Activated naive CD4-positive, alpha-beta T cell treated with anti-CD3 and anti-CD28 coated beads, Interleukin-2, amount 50 U/mL, for 16 hours (primary cell): ENCODE results near the gene NAT9.

Source experiments
- DNase-seq: peaks from one replicate; pipeline ENCODE4 v3.0.0-alpha.2; 2020

NAT9 gene

DNA sequence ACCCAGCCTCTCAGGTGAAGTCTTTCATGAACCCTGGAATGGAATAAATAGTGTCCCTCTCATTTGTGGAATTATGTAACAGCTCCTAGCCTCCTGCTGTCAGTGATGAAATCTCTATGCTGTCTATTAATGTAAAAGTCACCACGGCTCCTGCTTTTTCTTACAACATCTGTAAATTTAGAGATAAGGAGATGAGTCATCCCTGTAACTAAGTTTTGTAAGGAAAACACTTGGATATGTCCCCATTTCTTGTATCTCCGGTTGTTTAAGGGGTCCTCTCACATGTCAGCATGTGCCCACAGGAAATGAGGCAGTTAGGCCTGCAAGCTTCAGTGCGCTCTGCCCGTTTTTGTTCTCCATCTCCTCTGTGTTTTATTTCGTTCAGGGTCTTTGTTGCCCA is 2.8 kb upstream of the NAT9 start:
- no peak for DNase-seq

DNA sequence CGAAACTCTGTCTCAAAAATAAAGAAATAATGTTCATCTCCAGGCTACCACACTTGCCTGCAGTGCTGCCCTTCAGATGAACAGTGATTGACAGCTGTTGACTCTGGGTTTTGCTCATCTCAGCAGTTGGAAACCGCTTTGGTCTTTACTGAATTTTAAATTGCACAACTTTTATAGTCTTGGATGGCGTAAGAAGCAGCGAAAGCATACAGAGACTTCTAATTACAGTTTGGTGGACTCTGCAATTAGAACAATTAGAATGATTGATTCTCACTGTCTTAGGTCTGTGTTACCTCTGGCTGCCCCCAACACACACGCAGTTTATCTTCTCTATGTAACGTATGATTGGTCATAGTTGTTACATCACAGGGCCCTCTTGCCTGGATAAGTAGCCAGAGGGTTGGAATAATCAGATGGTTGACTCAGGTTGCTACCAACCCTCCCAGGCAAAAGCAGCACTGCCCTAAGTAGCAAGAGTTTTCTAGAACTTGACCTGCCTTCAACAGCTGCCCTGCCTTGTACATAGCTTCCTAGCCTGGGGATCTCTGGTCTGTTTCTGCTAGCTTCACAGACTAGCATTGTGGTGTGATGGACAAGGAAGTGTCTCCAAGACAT is 1.9 kb upstream of the NAT9 start:
- DNase-seq: no peak

DNA sequence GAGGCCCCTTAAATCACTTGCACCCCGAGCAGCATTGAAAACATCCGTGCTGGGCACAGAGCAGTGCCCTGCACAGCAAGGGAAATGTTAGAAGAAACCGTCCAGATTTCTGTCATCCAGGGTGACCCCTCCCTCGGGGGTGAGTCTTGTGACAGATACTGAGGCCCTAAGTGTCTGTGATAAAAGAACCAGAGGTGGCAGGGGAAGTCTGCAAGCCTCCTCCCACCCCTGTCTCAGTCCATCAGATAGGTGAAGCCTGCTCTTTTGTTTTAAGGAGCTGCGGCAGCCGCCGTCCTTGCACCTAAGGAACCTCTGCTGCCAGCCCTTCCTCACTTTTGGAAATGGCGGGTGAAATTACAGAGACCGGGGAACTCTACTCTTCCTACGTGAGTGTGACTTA is 845 bp upstream of the NAT9 start:
- no peak for DNase-seq

DNA sequence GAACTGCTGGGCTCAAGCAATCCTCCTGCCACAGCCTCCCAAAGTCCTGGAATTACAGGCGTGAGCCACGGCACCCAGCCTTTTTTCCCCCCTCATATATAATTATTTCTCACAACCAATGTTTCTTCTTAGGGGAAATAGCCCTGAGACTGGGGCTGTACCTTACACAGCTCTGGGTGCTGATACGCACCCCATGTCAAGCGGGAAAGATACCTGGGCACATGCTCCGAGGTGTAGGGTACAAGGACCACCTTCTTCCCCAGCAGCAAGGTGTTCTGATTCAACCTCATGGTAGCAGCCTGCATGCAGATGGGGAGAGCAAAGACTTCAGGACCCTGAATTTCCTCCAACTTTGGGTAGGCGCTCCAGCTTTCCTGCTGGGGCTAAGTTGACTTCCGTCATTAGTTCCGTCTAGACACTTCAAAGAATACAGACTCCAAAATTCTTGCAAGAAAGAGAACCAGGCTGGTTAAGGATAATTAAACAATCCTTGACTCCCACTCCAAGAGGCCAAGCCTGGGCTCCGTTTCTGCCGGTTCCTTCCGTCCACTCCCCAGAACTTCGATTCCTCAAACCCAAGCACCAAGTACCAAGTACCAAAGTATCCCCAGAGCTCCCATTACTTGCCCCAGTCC is 619 bp downstream of the NAT9 start:
- no peak for DNase-seq

DNA sequence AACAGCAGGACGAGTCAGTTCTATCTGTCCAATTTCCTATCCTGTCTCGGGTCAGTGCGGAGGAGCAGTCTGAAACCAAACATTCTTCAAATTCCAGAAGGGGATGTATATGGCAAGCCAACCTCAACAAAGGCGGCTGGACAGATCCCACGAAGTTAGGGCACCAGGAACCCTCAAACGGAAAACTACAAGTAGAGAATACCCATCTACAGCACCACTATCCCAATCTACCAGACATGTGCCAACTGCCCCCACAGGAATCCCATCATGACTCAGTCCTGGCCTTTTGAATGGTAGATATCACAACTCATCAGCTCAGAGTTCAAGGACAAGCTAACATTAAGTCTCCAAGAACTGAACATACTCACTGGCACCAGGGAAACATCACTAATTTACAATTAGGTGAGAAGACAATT is 2.3 kb downstream of the NAT9 start:
- no peak for DNase-seq

DNA sequence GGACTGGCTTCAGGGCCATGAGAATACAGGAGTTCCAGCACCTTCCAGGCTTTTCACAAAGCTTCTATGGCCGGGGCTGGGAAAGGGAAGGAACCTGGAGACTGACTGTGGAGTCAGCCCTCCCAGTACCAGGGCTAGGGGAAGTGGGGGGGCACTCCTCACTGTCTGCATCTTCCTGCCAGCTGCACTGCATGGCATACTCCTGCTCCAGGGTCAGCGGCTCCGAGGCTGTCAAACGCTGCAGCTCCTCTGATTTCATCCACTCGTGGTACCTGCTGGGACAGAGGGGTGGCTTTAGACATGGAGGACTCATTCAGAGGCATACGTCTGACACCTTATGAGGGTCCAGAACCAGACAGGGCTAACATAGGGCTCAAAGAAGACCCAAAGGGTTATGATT is 2.7 kb downstream of the NAT9 start:
- no peak for DNase-seq

DNA sequence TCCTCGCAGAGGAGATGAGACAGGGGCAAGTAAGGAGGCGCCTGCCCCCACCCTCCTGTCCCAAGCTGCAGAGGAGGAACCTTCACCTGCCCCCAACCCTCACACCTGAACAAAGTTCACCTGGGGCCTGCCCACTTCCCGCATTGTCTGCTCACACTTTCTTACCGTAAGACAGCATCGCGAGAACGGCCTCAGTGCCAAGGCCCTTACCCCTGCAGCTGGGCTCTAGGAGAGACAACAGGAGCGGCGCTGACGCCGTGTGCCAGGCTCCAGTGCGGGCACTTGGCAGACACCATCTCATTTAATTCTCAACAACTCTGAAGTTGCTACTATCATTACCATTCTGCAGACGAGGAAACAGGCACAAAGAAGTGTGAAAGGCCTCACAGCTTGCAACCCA is 4.1 kb downstream of the NAT9 start:
- DNase-seq: no peak

DNA sequence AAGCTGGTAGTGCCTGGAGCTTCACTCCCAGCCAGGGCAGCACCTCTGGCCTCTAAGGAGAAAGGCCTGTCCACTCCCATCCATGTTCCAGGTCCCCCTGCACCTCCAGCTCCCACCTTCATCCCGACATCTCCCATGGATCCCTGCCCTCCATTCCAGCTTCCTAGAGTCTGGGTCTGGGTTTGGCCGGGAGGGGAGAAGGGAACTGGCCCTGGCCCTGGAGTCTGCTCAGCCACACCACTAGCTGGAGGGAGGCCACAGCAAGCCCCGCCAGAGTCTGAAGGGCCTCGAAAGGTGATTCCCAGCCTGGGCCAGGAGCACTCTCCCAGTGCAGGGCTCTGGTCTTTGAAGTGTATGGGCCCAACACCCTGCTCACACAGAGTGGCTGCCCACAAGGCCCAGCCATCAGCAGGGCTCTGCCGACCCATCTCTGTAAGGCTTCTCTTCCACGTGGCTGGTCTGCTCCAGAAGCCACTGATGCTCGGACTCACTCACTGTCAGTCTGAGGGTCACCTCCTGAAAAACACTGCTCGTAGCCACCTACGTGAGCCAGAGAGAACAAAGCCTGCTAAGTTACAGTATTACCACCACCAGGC is 4.7 kb downstream of the NAT9 start:
- no peak for DNase-seq

DNA sequence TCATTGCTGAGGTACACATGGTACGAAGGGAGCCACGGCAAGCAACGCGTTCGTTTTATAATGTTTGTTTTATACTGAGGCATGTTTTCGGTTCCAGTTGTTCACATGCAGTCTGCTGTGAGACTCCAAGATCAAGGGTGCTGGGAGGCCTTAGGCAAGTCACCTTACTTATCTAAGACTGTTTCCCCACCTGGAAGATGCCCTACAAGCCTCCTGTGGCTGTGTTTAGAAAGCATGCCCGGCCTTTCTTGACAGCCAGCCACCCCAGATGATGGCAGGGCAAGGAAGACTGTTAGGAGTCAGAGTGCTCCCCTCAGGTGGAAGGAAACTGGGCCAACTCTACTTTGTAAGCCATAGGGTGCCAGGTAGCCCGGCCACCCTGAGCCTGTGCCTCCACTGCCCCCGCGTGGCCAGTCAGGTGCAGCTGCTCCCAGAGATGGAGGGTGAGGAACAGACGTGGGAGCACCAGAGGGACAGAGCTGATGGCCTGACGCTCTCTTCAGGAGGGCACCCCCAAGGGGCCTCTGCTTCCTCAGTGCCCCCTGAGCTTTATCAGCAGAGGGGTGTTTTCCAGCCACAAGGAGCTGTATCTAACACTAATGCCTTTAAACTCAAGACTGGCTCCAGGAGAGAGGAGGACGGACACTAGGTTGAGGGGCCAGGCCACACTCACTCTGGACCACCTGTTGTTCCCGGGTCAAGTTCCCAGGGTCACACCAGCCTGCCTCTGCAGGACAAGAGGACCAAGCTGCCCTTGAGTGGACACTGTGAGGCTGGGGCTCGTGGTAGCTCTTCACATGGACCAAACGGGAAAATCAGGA is 5.4 kb downstream of the NAT9 start:
- DNase-seq: peak; percentile 75

DNA sequence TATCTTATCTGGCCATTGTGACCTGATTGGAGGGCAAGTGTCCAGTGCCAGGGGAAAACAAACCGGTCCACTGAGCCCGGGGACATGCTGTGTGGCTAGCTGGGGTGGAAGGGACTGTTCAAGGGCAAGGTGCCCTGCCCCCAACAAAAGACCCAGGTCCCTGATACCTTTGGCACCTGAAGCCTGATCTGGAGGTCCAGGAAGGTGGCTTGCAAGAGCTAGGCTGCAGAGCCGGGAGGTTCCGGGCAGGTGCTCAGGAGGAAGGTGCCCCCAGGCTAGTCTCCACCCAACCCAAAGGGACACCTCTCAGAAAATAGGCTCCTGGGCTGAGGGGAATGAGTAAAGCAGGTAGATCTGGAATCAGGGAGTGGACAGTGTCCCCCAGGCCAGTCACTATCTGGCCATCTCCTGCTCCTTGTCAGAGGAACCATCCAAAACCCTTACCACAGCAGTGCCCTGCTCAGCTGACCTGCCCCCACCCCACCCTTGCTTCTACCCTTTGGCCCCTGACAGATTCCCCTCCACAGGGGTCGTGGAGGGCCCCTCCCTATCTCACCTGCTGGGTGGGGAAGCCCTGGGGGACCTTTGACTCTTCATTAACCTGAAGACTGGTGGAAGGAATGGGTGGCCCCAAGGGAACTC is 6.2 kb downstream of the NAT9 start:
- DNase-seq: no peak

DNA sequence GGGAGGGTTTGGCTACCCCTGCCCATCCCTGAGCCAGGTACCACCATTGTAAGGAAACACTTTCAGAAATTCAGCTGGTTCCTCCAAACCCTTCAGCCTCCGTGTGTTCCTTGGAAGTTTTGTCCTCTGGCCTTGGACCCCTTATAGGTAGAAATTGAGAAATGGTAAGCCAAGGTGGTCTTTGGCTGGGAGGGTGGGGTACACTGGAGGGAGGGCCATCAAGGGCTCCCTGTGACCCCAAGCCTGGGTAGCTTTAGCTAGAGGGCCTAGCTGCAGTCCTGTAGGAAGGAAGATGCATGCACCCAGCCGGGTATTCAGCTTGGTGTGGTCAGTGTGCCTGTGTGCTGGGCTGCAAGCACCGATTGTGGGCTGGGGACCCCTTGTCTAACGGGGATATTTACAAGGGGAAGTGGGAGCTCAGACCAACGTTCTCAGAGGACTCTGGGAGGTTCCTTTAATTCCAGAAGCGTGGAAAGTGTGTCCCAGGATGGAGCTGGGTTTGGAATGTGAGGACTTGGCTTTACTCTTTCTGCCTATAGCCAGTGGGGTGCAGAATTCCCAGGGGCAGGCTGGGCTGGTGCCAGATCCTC is 6.8 kb downstream of the NAT9 start:
- DNase-seq: no peak

DNA sequence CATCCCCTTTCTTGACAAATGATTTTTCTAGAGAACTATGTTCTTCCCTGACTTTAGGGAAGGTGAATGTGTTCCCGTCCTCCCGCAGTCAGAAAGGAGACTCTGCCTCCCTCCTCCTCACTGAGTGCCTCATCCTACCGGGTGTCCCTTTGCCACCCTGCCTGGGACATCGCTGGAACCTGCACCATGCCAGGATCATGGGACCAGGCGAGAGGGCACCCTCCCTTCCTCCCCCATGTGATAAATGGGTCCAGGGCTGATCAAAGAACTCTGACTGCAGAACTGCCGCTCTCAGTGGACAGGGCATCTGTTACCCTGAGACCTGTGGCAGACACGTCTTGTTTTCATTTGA is 7.4 kb downstream of the NAT9 start:
- no peak for DNase-seq

DNA sequence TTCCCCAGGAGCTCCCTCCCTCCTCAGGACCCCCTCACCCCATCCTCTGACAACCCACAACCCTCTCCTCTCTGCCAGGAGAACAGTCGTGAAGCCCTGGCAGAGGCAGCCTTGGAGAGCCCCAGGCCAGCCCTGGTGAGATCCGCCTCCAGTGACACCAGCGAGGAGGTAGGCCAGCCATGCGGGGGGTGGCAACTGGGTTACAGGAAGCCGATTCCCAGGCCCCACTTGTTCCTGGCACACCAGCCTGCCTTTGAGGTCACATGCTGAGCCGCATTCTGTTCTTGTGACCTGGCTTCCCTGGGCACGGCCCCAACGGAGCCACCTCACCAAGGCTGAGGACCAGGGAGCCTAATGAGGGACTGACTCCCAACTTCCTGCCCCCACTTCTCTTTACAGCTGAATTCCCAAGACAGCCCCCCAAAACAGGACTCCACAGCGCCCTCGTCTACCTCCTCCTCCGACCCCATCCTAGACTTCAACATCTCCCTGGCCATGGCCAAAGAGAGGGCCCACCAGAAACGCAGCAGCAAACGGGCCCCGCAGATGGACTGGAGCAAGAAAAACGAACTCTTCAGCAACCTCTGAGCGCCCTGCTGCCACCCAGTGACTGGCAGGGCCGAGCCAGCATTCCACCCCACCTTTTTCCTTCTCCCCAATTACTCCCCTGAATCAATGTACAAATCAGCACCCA is 7.9 kb downstream of the NAT9 start:
- DNase-seq: no peak

DNA sequence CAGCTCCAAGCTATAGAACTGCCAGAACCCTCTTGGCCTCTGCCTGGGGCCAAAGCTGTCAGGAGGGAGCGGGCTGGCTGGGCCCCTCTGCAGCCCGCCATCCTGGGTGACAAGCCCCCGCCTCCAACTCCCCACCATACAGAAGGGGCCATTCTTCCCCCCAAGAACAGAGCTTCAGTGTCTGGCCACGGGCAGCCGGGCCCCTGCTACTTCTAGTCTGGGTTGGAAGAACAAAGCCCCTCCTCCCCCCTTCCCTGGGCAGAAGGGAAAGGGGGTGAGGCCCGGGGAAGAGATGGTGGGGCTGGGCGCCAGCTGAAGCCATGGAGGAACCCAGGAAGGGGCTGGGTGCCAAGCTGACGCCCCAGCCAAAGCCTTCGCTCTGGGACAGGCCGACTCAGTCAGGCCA is 9.0 kb downstream of the NAT9 start:
- DNase-seq: no peak

DNA sequence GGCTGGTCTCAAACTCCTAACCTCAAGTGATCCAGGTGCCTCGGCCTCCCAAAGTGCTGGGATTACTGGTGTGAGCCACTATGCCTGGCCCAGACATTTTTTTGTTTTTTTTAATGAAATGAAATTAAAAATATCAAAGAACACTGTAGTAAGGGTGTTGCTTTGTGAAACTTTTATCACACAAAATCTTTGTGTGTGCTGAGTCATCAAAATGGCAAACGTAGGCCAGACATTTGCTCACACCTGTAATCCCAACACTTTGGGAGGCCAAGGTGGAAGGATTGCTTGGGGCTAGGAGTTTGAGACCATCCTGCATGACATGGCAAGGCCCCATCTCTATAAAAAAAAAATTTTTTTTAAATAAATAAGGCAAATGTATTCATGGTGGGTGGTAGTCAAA is 9.7 kb downstream of the NAT9 start:
- DNase-seq: no peak

DNA sequence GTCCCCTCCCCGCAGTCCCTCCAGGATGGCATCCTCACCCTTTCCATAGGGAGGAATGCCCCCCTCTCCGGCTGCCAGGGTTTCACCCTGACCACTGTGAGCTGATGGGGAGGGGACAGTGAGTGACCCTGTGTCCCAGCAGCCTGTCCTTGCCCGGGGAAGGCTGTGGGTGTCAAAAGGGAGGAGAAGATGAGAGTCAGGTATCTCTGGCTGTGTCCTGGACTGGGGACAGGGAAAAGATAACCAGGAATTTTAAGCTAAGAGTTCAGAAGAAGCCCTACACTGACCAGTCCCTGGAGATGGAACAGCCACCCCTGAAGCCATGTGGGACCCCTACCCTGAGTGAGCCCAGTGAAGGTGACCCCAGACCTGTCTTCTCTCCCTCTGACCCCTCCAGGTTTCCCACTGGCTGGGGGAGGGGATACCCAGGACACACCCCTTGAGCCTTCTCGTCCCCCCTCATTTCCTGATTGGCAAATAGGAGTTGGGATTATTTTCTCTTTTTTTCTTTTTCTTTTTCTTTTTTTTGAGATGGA is 11.3 kb downstream of the NAT9 start:
- no peak for DNase-seq

DNA sequence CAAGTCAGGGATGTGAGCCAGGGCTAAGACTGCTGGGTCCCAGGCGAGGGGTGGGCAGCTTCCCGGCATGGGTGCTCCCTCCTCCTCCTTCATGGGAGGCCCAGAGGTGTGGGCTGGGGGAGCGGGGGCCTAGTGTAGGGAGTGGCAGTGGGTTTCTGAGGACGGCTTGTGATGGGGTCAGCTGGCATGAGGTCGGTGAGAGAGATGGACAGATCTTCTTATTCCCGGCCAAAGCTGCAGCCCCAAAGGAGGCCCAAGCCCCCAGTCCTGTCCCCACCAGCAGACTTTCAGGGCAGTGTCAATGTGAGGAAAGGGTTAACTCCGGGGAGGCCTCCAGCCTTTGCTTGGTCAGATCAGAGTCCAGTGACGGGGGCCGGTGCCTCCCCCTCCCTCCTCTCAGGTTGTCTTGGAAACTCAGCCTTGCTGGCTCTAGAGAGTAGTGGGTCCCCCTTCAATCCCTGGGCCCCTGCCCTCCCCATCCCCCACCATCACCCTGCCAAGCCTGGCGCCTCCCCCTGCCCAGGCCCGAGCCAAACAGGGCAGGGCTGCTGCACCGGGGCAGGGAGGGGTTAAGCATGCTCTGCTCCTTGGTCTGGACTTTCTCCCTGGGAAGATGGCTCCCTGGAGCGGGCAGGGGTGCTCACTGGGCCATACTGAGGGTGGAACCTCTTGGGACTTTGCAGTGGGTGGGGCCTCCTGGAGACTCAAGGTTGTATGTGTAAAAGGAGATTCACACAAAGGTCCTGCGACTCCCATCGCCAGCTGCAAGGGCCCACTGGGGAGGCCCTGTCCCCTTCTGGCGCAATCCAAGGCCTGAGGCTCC is 12.4 kb downstream of the NAT9 start:
- no peak for DNase-seq

DNA sequence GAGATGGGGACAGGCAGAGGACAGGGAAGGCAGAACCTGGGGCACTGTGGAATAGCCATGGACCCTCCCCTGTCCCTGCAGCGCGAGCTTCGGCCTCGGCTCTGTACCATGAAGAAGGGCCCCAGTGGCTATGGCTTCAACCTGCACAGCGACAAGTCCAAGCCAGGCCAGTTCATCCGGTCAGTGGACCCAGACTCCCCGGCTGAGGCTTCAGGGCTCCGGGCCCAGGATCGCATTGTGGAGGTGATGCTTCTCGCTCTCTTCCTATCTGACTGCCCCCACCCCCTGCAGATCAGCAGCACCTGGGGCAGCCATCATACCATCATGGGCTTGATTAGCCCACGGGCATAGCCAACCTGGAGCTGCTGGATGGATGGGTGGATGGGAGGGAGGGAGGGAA is 14.2 kb downstream of the NAT9 start:
- no peak for DNase-seq

DNA sequence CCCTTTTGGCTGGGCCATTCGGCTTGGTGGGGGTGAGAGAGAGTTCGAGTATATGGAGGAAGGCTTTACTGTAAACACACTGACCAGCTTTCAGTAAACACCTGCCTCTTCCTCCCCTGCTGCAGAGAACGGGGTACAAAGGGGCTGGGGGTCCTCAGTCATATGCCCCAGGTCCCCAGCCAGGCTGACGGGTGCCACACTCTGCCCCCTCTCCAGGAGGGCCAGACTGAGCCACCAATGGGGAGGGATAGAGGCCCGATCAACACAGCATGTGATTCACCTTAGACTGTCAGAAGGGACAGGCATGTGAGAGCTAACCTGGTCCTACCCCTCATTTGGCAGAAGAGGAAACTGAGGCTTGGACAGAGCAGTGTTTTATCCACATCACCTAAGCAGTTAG is 14.7 kb downstream of the NAT9 start:
- no peak for DNase-seq

DNA sequence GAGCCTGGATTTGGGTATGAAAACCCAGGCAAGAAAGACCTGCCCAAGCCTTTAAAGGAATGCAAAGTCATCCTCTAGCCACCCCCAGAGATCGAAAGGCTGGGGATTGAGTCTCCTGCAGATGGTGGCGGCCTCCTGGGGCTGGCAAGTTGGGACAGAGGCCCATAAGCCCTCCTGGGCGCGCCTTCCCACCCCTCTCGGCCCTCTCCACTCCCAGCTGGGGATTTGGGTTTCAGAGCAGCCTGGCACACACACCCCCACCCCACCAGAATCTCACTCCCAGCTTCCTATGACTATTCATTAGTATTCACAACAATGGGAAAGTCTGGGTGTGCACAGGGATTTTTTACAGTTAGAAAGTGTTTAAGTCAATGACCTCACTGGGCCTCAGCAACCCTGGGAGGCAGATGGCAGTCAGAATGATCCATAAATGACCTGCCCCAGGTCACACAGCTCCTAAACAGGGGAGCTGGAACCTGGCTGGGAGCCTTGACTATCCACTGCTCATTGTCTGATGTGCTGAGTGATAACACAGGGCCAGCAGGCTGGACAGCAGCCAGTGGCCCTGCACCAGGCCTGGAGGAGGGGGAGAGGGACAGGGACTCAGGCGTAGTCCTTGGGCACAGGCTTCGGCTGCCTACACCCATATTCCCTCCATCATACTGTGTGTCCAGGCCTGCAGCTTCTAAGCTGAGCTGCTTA is 15.6 kb downstream of the NAT9 start:
- no peak for DNase-seq

DNA sequence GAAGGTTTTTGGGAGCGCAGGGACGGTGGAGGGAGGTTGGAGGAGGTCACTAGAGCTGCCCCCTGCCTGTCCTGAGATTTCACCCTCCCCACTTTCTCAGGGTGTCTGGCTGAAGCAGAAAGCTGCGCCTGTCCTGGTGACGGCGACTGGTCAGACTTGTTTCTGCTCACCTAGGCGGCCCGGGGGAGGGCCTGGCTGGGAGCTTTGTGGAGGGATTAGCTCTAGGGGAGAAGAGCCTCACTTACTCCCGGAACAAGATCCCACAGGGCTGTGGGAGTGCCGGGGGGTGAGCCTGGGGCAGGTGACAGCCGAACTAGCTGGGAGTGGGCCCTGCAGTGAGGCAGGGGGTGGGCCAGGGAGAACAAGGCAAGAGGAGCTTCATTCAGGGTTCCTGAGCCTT is 16.2 kb downstream of the NAT9 start:
- DNase-seq: no peak
